ENCODE data around the gene XAB2.

XAB2 gene

DNA sequence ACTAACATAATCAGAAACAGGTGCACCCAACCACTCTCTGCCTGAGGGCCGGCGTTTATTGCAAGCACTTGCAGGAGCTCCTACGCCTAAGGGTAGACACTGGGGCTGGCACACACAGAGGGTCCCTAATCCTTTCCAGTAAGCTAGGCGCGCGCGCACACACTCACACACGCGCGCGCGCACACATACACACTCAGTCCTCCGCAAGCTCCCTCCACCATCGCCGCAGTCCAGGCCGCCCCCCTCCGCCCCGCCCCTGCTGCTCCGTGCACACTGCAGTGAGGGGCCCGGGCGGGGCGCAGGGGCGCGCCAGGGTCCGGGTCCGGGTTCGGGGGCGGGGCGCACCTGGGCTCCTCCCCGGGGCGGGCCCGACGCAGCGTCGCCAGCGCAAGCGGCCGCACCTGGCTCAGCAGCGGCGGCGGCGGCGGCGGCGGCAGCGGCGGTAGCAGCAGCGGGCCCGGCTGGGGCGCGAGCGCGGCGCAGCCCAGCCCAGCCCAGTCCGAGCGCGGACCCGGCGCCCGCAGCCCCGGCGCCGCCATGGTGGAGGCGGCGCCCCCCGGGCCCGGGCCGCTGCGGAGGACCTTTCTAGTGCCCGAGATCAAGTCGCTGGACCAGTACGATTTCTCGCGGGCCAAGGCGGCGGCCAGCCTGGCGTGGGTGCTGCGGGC, 33.7 kb downstream of the XAB2 start, which contains the start of gene CAMSAP3 (continued):
- peak; percentile 96 for TF ChIP-seq ZBTB48 (tag by site-specific recombination; IDR thresholded peaks at IDR 0.05)
- TF ChIP-seq YY1 (tag by site-specific recombination; IDR thresholded peaks at IDR 0.05) = no peak
- no peak for TF ChIP-seq GFI1B (tag by site-specific recombination; IDR thresholded peaks at IDR 0.05)
- no peak for TF ChIP-seq IKZF3 (tag by site-specific recombination; IDR thresholded peaks at IDR 0.05)
- TF ChIP-seq ZFP69B (tag by site-specific recombination; IDR thresholded peaks at IDR 0.05) = no peak
- no peak for TF ChIP-seq ZNF132 (tag by site-specific recombination; IDR thresholded peaks at IDR 0.05; ENCODE audit: borderline replicate concordance)
- TF ChIP-seq SP7 (tag by site-specific recombination; IDR thresholded peaks at IDR 0.05) = 0 out of 2 replicates have a peak, but pooled peaks have one; percentile 35
- no peak for TF ChIP-seq TRIM28 (IDR thresholded peaks at IDR 0.05; ENCODE audit: borderline replicate concordance, low read length)
- no peak for TF ChIP-seq ZNF660 (tag by site-specific recombination; IDR thresholded peaks at IDR 0.05)
- no peak for TF ChIP-seq ZNF155 (tag by site-specific recombination; IDR thresholded peaks at IDR 0.05)
- TF ChIP-seq ZNF768 (tag by site-specific recombination; IDR thresholded peaks at IDR 0.05) = no peak
- TF ChIP-seq MEIS1 (CRISPR knock-in tag; IDR thresholded peaks at IDR 0.05; ENCODE audit: borderline replicate concordance) = no peak
- no peak for TF ChIP-seq RBAK (tag by site-specific recombination; IDR thresholded peaks at IDR 0.05)
- TF ChIP-seq, protein P1, sequence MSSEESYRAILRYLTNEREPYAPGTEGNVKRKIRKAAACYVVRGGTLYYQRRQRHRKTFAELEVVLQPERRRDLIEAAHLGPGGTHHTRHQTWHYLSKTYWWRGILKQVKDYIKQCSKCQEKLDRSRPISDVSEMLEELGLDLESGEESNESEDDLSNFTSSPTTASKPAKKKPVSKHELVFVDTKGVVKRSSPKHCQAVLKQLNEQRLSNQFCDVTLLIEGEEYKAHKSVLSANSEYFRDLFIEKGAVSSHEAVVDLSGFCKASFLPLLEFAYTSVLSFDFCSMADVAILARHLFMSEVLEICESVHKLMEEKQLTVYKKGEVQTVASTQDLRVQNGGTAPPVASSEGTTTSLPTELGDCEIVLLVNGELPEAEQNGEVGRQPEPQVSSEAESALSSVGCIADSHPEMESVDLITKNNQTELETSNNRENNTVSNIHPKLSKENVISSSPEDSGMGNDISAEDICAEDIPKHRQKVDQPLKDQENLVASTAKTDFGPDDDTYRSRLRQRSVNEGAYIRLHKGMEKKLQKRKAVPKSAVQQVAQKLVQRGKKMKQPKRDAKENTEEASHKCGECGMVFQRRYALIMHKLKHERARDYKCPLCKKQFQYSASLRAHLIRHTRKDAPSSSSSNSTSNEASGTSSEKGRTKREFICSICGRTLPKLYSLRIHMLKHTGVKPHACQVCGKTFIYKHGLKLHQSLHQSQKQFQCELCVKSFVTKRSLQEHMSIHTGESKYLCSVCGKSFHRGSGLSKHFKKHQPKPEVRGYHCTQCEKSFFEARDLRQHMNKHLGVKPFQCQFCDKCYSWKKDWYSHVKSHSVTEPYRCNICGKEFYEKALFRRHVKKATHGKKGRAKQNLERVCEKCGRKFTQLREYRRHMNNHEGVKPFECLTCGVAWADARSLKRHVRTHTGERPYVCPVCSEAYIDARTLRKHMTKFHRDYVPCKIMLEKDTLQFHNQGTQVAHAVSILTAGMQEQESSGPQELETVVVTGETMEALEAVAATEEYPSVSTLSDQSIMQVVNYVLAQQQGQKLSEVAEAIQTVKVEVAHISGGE (tag by site-specific recombination; conservative IDR thresholded peaks at IDR 0.05; ENCODE audit: low read depth) = no peak
- no peak for TF ChIP-seq SCRT1 (tag by site-specific recombination; IDR thresholded peaks at IDR 0.05; ENCODE audit: borderline replicate concordance)
- no peak for TF ChIP-seq ZNF2 (tag by site-specific recombination; IDR thresholded peaks at IDR 0.05)
- TF ChIP-seq ZNF585B (tag by site-specific recombination; IDR thresholded peaks at IDR 0.05) = no peak
- no peak for TF ChIP-seq ZEB2 (tag by site-specific recombination; IDR thresholded peaks at IDR 0.05)
- TF ChIP-seq, protein P2, sequence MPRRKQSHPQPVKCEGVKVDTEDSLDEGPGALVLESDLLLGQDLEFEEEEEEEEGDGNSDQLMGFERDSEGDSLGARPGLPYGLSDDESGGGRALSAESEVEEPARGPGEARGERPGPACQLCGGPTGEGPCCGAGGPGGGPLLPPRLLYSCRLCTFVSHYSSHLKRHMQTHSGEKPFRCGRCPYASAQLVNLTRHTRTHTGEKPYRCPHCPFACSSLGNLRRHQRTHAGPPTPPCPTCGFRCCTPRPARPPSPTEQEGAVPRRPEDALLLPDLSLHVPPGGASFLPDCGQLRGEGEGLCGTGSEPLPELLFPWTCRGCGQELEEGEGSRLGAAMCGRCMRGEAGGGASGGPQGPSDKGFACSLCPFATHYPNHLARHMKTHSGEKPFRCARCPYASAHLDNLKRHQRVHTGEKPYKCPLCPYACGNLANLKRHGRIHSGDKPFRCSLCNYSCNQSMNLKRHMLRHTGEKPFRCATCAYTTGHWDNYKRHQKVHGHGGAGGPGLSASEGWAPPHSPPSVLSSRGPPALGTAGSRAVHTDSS (tag by site-specific recombination; IDR thresholded peaks at IDR 0.05) = no peak
- no peak; the same call in 1 of the 2 replicates for TF ChIP-seq KLF10 (tag by site-specific recombination; IDR thresholded peaks at IDR 0.05)
- TF ChIP-seq ZNF221 (tag by site-specific recombination; IDR thresholded peaks at IDR 0.05; ENCODE audit: borderline replicate concordance) = no peak
- no peak for TF ChIP-seq ZNF324 (tag by site-specific recombination; IDR thresholded peaks at IDR 0.05)
- TF ChIP-seq, protein P3, sequence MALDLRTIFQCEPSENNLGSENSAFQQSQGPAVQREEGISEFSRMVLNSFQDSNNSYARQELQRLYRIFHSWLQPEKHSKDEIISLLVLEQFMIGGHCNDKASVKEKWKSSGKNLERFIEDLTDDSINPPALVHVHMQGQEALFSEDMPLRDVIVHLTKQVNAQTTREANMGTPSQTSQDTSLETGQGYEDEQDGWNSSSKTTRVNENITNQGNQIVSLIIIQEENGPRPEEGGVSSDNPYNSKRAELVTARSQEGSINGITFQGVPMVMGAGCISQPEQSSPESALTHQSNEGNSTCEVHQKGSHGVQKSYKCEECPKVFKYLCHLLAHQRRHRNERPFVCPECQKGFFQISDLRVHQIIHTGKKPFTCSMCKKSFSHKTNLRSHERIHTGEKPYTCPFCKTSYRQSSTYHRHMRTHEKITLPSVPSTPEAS (tag by site-specific recombination; IDR thresholded peaks at IDR 0.05) = peak; percentile 49
- no peak for TF ChIP-seq ZNF266 (tag by site-specific recombination; IDR thresholded peaks at IDR 0.05; ENCODE audit: low read depth)
- no peak for TF ChIP-seq ZNF274 (IDR thresholded peaks at IDR 0.05; ENCODE audit: low read length)
- no peak for TF ChIP-seq ZNF274 (tag by site-specific recombination; IDR thresholded peaks at IDR 0.05; ENCODE audit: borderline replicate concordance)
- TF ChIP-seq SP2 (tag by site-specific recombination; IDR thresholded peaks at IDR 0.05) = peak; percentile 56
- TF ChIP-seq ZNF792 (tag by site-specific recombination; IDR thresholded peaks at IDR 0.05) = no peak
- TF ChIP-seq ZNF791 (tag by site-specific recombination; IDR thresholded peaks at IDR 0.05) = no peak
- no peak for TF ChIP-seq ZNF138 (tag by site-specific recombination; IDR thresholded peaks at IDR 0.05; ENCODE audit: borderline replicate concordance)
- TF ChIP-seq, protein P4, sequence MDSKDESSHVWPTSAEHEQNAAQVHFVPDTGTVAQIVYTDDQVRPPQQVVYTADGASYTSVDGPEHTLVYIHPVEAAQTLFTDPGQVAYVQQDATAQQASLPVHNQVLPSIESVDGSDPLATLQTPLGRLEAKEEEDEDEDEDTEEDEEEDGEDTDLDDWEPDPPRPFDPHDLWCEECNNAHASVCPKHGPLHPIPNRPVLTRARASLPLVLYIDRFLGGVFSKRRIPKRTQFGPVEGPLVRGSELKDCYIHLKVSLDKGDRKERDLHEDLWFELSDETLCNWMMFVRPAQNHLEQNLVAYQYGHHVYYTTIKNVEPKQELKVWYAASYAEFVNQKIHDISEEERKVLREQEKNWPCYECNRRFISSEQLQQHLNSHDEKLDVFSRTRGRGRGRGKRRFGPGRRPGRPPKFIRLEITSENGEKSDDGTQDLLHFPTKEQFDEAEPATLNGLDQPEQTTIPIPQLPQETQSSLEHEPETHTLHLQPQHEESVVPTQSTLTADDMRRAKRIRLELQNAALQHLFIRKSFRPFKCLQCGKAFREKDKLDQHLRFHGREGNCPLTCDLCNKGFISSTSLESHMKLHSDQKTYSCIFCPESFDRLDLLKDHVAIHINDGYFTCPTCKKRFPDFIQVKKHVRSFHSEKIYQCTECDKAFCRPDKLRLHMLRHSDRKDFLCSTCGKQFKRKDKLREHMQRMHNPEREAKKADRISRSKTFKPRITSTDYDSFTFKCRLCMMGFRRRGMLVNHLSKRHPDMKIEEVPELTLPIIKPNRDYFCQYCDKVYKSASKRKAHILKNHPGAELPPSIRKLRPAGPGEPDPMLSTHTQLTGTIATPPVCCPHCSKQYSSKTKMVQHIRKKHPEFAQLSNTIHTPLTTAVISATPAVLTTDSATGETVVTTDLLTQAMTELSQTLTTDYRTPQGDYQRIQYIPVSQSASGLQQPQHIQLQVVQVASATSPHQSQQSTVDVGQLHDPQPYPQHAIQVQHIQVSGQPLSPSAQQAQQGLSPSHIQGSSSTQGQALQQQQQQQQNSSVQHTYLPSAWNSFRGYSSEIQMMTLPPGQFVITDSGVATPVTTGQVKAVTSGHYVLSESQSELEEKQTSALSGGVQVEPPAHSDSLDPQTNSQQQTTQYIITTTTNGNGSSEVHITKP (tag by site-specific recombination; IDR thresholded peaks at IDR 0.05) = peak; percentile 86
- no peak for TF ChIP-seq ZNF48 (tag by site-specific recombination; IDR thresholded peaks at IDR 0.05)

All from HEK293 (cell line).